22Rv1 (cell line): ENCODE data around the gene NFIA.

Source experiments
- H3K27ac ChIP-seq: fragments of 450-650 bp; 2 replicates; pipeline ENCODE4 v1.5.1; 2017
- CTCF ChIP-seq: fragments of 450-650 bp; IDR thresholded peaks from 2 replicates; pipeline ENCODE4 v1.5.1; 2017; ENCODE audit warnings: mild to moderate bottlenecking
- ZFX ChIP-seq: fragments of 450-650 bp; IDR thresholded peaks from 2 replicates; pipeline ENCODE4 v1.6.1; 2017; ENCODE audit warnings: antibody characterized with exemption, borderline replicate concordance

Gene NFIA

GRCh38 chr1:61362351-61362750, 280.0 kb downstream of the NFIA start:
- no peak overlapping the region for H3K27ac ChIP-seq
- TF ChIP-seq ZFX = no peak
- no peak for TF ChIP-seq CTCF

GRCh38 chr1:61368366-61368765, 286.0 kb downstream of the NFIA start:
- TF ChIP-seq ZFX (no peak), CTCF (no peak)
- no peak overlapping the region for H3K27ac ChIP-seq

- TF ChIP-seq ZFX (no peak), CTCF (no peak)
- no peak overlapping the region for H3K27ac ChIP-seq
Observed at GRCh38 chr1:61368876-61369275, 286.5 kb downstream of the NFIA start.

- TF ChIP-seq ZFX = no peak
- no peak for TF ChIP-seq CTCF
- H3K27ac ChIP-seq = no peak overlapping the region
Observed at GRCh38 chr1:61370177-61370912, 288.0 kb downstream of the NFIA start.

- TF ChIP-seq CTCF (no peak), ZFX (no peak)
- no peak overlapping the region for H3K27ac ChIP-seq
Observed at GRCh38 chr1:61370913-61371279, 288.5 kb downstream of the NFIA start.

- no peak overlapping the region for H3K27ac ChIP-seq
- no peak for TF ChIP-seq CTCF
- TF ChIP-seq ZFX = no peak
Observed at GRCh38 chr1:61372944-61373343, 290.6 kb downstream of the NFIA start.

- TF ChIP-seq CTCF (no peak), ZFX (no peak)
- no peak overlapping the region for H3K27ac ChIP-seq
Observed at GRCh38 chr1:61374156-61374555, 291.8 kb downstream of the NFIA start.
